Measurements from ENCODE around the gene TSC22D1.

DNA sequence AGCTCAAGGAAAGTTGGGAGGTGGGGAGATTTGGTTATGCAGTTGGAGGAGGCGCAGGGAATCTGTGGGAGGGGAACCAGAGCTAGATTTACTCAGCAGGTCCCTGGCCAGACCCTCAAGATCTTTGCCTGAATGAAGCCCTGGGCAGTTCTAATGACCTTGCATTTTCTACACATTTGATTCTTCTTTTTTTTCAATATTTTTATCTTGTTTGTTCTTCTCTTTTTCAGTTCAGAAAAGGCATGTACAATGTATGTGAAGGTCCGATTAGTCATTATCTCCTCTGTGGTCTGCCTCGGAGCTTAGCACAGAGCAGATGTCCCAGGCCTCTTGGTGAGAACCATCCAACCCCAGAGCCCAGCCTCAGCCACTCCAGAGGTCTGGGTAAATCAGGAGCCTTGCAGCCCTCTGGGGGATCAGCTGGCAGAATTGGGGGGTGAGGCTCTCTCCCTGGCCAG, 178.3 kb downstream of the TSC22D1 start:
- TF ChIP-seq, protein P1, sequence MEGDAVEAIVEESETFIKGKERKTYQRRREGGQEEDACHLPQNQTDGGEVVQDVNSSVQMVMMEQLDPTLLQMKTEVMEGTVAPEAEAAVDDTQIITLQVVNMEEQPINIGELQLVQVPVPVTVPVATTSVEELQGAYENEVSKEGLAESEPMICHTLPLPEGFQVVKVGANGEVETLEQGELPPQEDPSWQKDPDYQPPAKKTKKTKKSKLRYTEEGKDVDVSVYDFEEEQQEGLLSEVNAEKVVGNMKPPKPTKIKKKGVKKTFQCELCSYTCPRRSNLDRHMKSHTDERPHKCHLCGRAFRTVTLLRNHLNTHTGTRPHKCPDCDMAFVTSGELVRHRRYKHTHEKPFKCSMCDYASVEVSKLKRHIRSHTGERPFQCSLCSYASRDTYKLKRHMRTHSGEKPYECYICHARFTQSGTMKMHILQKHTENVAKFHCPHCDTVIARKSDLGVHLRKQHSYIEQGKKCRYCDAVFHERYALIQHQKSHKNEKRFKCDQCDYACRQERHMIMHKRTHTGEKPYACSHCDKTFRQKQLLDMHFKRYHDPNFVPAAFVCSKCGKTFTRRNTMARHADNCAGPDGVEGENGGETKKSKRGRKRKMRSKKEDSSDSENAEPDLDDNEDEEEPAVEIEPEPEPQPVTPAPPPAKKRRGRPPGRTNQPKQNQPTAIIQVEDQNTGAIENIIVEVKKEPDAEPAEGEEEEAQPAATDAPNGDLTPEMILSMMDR (conservative IDR thresholded peaks at IDR 0.05; ENCODE audit: low read depth, low read length), result no peak
- TF ChIP-seq SMC3 (IDR thresholded peaks at IDR 0.05; ENCODE audit: low read depth, low read length), result no peak

Measured in IMR-90 (cell line).